ENCODE measurements around the gene DUSP18.
"Not testable (repeated sequence)": the region's sequence is repeated elsewhere in the genome, so short reads cannot be mapped to it uniquely, and the experiment has no call there.

Gene DUSP18

DNA sequence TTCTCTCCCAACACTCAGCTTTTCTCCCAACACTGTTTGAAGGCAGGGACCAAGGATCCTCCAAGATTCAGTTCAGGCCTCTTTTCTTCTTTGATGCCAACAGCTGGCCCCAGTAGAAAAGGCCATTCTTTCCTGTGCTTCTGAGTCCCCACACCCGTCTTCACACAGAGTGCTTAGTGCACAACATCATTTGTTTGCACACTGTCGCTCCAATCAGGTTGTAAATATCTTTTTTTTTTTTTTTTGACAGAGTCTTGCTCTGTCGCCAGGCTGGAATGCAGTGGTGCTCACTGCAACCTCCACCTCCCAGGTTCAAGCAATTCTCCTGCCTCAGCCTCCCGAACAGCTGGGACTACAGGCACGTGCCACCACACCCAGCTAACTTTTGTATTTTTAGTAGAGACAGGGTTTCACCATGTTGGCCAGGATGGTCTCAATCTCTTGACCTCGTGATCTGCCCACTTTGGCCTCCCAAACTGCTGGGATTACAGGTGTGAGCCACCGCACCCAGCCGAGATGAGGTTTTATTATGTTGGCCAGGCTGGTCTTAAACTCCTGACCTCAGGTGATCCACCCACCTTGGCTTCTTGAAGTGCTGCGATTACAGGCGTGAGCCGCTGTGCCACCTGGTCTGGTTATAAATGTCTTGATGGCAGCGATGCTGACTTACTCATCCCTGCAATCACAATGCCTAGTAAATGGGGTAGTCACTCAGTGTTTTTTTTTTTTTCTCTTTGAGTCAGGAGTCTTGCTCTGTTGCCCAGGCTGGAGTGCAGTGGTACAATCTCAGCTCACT, 12.4 kb upstream of the DUSP18 start:
- DNase-seq (ENCODE audit: low read depth in 2 of 2), result not testable (repeated sequence)

GRCh38 chr22:30676565-30676964, 8.9 kb upstream of the DUSP18 start:
- DNase-seq (ENCODE audit: low read depth in 2 of 2), result not testable (repeated sequence)

DNA sequence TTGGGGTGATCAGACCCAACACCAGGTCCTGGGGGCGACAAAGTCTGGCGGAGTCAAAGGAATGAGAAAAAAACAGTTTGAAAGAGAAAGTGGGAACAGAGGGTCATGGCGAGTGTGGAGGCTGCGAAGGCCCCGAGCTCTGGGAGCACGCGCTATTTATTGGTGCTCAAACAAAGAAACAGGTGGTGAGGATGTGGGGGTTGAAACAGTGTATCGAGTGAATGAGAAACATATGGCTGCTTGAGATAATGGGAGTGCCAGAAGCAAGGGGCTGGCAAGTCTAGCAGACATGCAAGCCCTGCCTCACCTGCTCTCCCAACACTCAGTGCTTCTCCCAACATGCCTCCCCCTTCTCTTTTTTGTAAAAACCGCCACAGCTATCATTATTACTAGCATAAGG, 7.8 kb upstream of the DUSP18 start:
- no peak for DNase-seq (ENCODE audit: low read depth in 2 of 2)

GRCh38 chr22:30674482-30674881, 6.8 kb upstream of the DUSP18 start:
- no peak for DNase-seq (ENCODE audit: low read depth in 2 of 2)

- DNase-seq (ENCODE audit: low read depth in 2 of 2), result no peak
Measured at GRCh38 chr22:30673136-30673535, 5.5 kb upstream of the DUSP18 start.

GRCh38 chr22:30671071-30671470, 3.4 kb upstream of the DUSP18 start:
- no peak for DNase-seq (ENCODE audit: low read depth in 2 of 2)

DNA sequence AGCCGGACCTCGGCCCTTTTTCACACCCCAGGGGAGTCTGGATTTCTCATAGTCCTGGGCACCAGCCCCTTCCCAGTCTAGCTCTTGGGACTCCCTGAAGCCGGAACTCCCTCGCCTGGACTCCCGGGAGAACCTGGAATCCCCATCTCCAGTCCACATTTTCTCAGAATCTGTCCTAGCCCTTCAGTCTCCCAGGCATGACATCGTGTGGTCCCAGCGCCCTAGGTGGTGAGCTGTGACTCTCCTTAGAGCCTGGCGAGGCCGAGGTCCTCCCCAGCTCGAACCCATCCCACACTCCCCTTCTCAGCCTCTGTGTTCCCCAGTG, 673 bp upstream of the DUSP18 start:
- no peak for DNase-seq (ENCODE audit: low read depth in 2 of 2)

DNA sequence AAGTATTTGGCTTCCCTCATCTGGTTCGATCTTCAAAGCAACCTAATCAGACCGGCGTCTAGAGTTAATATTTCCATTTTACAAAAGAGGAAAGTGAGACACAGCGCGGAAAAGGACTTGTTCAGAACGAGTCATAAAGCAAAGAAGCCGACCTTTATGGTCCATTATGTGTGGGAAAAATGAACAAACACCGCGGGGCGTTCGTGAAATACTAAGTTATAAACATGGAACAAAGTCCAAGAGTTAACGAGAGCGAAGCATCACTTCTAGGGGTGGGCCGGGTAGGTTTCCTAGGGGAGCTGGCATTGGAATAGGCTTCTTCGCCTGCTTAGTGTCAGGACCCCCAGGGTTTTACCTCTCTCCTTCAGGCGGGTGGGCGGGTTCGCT, 575 bp downstream of the DUSP18 start:
- no peak for DNase-seq (ENCODE audit: low read depth in 2 of 2)

DNA sequence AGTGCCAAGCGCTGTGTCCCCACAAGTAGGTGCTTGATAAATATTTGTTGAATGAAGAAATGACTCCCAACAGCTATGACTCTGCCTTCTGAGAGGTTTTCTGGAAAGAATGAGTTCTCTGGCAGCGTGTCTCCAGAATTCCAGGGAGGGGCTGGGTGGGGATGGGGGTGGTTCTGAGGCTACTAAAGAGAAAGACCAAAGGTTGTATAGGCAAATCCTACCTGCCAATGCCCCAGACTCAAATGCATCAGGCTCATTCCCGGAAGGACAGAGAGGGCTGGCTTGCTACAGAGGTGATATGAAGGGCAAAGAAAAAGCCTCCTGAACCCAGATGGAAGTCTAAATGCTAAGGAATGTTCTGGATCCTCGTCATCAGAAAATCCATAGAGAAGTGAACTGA, 1.9 kb downstream of the DUSP18 start:
- DNase-seq (ENCODE audit: low read depth in 2 of 2), result no peak

GRCh38 chr22:30665266-30665665, 2.4 kb downstream of the DUSP18 start:
- no peak for DNase-seq (ENCODE audit: low read depth in 2 of 2)

DNA sequence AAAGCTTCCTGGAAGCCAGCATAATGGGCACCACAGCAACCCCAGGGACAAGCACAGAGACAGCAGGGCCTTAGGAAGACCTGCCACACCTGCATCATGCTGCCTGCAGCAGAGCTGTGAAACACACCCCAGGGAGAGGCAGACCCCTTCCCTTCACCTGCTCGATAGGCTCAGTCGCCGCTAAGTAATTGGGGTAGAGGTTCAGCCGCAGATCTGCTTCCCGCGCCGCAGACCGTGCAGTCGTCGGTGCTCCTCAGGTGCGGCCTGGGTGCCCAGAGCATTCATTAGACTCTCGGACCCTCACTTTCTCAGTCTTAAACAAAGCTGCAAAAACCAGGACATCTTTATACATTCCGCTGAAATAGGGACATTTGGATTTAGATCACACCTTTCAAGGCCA, 2.9 kb downstream of the DUSP18 start:
- DNase-seq (ENCODE audit: low read depth in 2 of 2), result no peak

DNA sequence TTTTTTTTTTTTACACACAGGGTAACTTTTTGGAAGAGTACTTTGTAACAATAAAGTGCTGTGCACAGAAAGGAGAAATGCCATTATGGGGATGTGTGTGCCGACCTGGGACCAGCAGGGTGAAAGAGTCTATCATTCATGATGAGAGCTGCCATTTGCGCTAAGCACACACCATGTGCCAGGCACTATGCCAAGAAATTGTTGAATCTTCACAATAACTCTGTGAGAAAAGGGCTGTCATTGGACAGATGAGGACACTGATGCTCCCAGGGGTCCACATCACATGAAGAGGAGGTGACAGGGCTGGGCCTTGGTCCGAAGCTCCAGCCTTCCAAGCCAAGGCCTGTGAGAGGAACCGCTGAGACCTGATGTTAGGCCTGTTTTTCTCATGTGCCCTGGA, 5.6 kb downstream of the DUSP18 start:
- no peak for DNase-seq (ENCODE audit: low read depth in 2 of 2)

DNA sequence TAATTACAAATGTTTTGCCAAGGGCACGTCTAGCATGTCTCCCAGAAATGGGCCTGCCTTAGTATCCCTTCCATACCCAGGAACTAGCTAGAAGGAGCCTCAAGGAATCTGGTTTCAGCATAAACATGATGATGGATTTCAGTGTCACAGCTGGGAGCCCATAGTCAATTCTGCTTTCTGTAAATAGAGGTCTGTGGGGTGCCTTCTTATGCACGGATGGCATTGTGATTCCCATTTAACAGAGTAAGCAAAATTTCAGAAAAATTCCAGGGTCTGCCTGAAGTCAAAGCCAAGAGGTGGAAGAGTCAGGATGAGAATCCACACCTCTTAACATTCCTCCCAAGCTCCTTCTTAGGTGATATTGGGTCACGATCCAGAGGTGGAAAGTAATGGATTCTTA, 12.1 kb downstream of the DUSP18 start:
- no peak for DNase-seq (ENCODE audit: low read depth in 2 of 2)

GRCh38 chr22:30654361-30654760, 13.3 kb downstream of the DUSP18 start:
- DNase-seq (ENCODE audit: low read depth in 2 of 2), result no peak

DNA sequence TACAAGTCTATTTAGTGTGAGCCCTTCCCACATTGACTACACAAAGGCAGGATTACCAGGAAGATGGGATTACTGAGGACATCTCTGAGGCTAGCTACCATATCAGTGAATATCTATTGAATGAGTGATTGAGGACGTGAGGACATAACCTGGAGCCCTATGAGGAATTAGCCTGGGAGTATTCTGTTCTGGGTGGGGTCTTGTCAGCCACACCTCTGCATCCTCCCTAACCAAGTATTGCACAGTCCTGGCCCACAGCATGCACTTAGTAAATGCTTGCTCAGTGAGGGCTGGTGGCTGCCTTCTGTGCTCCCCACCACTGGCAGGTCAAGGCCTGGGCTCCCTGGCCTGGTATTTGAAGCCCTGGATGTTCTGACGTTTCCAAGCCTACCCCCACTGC, 14.8 kb downstream of the DUSP18 start:
- no peak for DNase-seq (ENCODE audit: low read depth in 2 of 2)

GRCh38 chr22:30650508-30651116, 17.1 kb downstream of the DUSP18 start:
- no peak for DNase-seq (ENCODE audit: low read depth in 2 of 2)

GRCh38 chr22:30649430-30650007, 18.2 kb downstream of the DUSP18 start:
- DNase-seq (ENCODE audit: low read depth in 2 of 2), result peak; percentile 80 to 85

DNA sequence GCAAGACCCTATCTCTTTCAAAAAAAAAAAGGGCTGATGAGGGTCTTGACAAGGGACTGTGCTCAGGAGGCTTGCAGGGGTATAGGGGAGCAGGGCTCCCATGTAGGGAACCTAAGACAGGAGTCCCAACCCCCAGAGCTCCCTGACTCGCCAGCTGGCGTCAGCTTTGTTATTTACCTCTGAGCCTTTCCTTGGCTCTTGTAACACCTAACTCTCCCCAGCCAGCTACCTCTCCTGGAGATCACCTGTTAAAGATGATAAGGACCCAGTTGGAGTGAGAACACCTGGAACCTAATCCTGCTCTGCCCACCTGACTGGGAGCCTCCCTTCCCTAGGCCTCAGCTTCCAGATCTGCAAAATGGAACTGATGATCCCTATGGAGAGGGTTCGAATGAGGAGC, 18.9 kb downstream of the DUSP18 start:
- no peak for DNase-seq (ENCODE audit: low read depth in 2 of 2)

- DNase-seq (ENCODE audit: low read depth in 2 of 2), result no peak
Measured at GRCh38 chr22:30647536-30647935, 20.1 kb downstream of the DUSP18 start.

DNA sequence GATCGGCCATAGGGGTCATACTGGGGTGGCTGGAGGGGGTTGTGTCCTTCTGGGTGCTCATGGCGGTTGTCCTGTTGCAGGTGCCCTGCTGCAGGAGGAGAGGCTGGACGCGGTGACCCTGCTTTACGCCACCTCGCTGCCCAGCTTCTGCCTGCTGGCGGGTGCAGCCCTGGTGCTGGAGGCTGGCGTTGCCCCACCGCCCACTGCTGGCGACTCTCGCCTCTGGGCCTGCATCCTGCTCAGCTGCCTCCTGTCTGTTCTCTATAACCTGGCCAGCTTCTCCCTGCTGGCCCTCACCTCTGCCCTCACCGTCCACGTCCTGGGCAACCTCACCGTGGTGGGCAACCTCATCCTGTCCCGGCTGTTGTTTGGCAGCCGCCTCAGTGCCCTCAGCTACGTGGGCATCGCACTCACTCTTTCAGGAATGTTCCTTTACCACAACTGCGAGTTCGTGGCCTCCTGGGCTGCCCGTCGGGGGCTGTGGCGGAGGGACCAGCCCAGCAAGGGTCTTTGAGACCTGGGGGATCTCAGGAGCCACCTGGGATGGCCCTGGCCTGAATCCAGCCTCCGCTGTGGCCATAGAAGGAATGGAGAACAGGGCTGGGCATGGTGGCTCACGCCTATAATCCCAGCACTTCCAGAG, 21.0 kb downstream of the DUSP18 start:
- DNase-seq (ENCODE audit: low read depth in 2 of 2), result no peak

GRCh38 chr22:30643055-30643875, 24.4 kb downstream of the DUSP18 start:
- no peak for DNase-seq (ENCODE audit: low read depth in 2 of 2)

- DNase-seq (ENCODE audit: low read depth in 2 of 2), result no peak
Measured at GRCh38 chr22:30640839-30641430, 26.7 kb downstream of the DUSP18 start.
